ENCODE results near the gene UNC13A. TPM values are rescaled to one million over a fixed set of nuclear protein-coding genes. Genes with fewer than 3 reads are reported as not detected.

UNC13A gene
- total RNA-seq, 1 donor from 2014 or later: 0.41 TPM

- ATAC-seq (no peak), DNase-seq (no peak)
- H3K9me3 ChIP-seq: no peaks in the 10 kb centered on the region
- no peaks in the 10 kb centered on the region for H3K4me1 ChIP-seq
- intact Hi-C loops (cut with DNase I): no loop called here
- TF ChIP-seq CTCF (IDR thresholded peaks at IDR 0.05): no peak
- no peaks in the 10 kb centered on the region for H3K36me3 ChIP-seq
- no peak overlapping the region for H3K27ac ChIP-seq
- H3K4me3 ChIP-seq: no peak overlapping the region
- H3K27me3 ChIP-seq: no peaks in the 10 kb centered on the region
These were observed 47.0 kb downstream of the UNC13A start for GRCh38 chr19:17641181-17641580.

- no peaks in the 10 kb centered on the region for H3K36me3 ChIP-seq
- H3K9me3 ChIP-seq: no peaks in the 10 kb centered on the region
- no peaks in the 10 kb centered on the region for H3K4me1 ChIP-seq
- TF ChIP-seq CTCF (IDR thresholded peaks at IDR 0.05): no peak
- H3K27ac ChIP-seq: no peak overlapping the region
- H3K27me3 ChIP-seq: no peaks in the 10 kb centered on the region
- no peak for DNase-seq
- H3K4me3 ChIP-seq: no peak overlapping the region
- no peak for ATAC-seq
- intact Hi-C loops (cut with DNase I): no loop called here
These were observed 54.5 kb downstream of the UNC13A start for GRCh38 chr19:17633700-17634099.

GRCh38 chr19:17632577-17632976 lies 55.6 kb downstream of the UNC13A start:
- no peaks in the 10 kb centered on the region for H3K36me3 ChIP-seq
- TF ChIP-seq CTCF (IDR thresholded peaks at IDR 0.05): no peak
- H3K27ac ChIP-seq: no peak overlapping the region
- H3K4me3 ChIP-seq: no peak overlapping the region
- no peaks in the 10 kb centered on the region for H3K9me3 ChIP-seq
- DNase-seq (no peak), ATAC-seq (no peak)
- no peaks in the 10 kb centered on the region for H3K4me1 ChIP-seq
- H3K27me3 ChIP-seq: no peaks in the 10 kb centered on the region
- intact Hi-C loops (cut with DNase I): no loop called here

GRCh38 chr19:17629760-17630159 lies 58.4 kb downstream of the UNC13A start:
- no peak for TF ChIP-seq CTCF (IDR thresholded peaks at IDR 0.05)
- intact Hi-C loops (cut with DNase I): no loop called here
- no peaks in the 10 kb centered on the region for H3K27me3 ChIP-seq

GRCh38 chr19:17627921-17628320 lies 60.2 kb downstream of the UNC13A start:
- no peak for ATAC-seq
- H3K9me3 ChIP-seq: no peaks in the 10 kb centered on the region
- no peaks in the 10 kb centered on the region for H3K27me3 ChIP-seq
- TF ChIP-seq CTCF (IDR thresholded peaks at IDR 0.05): no peak
- no peaks in the 10 kb centered on the region for H3K4me1 ChIP-seq
- intact Hi-C loops (cut with DNase I): no loop called here
- H3K27ac ChIP-seq: no peak overlapping the region
- H3K4me3 ChIP-seq: no peak overlapping the region
- H3K36me3 ChIP-seq: no peaks in the 10 kb centered on the region
- DNase-seq: no peak

More at GRCh38 chr19:17629760-17630159, 58.4 kb downstream of the UNC13A start:
- H3K4me3 ChIP-seq: no peak overlapping the region
- DNase-seq (no peak), ATAC-seq (no peak)
- no peaks in the 10 kb centered on the region for H3K36me3 ChIP-seq
- H3K27ac ChIP-seq: no peak overlapping the region
- no peaks in the 10 kb centered on the region for H3K4me1 ChIP-seq
- no peaks in the 10 kb centered on the region for H3K9me3 ChIP-seq

- H3K36me3 ChIP-seq: no peaks in the 10 kb centered on the region
- no peak for ATAC-seq
These were observed 61.0 kb downstream of the UNC13A start for GRCh38 chr19:17627161-17627560.

More at GRCh38 chr19:17627161-17627560, 61.0 kb downstream of the UNC13A start:
- Histone ChIP-seq H3K9me3 (no peaks in the 10 kb centered on the region), H3K27me3 (no peaks in the 10 kb centered on the region), H3K27ac (no peak overlapping the region), H3K4me1 (no peaks in the 10 kb centered on the region), H3K4me3 (no peak overlapping the region)
- intact Hi-C loops (cut with DNase I): no loop called here
- TF ChIP-seq CTCF (IDR thresholded peaks at IDR 0.05): no peak
- DNase-seq: no peak

Measured in upper lobe of right lung (tissue), 1 donor.